ENCODE data around the gene RPS27L.

GRCh38 chr15:63126726-63127125, 30.6 kb downstream of the RPS27L start:
- TF ChIP-seq CTCF (IDR thresholded peaks at IDR 0.05) = no peak
- TF ChIP-seq POLR2A (IDR thresholded peaks at IDR 0.05) = no peak

Data from uterus (tissue), 2 donors.